ENCODE data around the gene SLC17A5. TPM values are rescaled to one million over a fixed set of nuclear protein-coding genes. Genes with fewer than 3 reads are reported as not detected.
A peak's percentile ranks its signal among the peaks of the same experiment; 100 is the strongest.
"Not testable (repeated sequence)": the region's sequence is repeated elsewhere in the genome, so short reads cannot be mapped to it uniquely, and the experiment has no call there.

The SLC17A5 gene
- total RNA-seq, 1 experiment from 2014 or later, result 4.1 TPM

DNA sequence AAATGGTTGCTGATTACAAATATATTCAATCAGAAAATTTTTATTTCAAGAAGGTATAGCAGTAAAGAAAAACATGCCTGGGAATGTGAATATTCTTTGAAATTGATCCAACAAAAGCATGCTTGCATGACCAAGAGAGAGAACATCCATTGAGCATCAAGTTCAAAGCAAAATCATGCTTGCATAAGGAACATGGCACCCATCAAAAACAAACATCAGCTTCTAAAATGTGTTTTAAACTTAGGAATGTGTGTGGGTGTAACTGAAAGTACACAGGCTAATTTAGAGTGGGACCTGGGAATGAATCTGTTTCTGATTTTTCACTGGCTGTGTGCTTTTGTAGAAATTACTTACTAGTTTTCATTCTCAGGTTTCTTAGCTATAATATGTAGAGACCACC lies 5.6 kb downstream of the SLC17A5 start:
- H3K27ac ChIP-seq, result no peak overlapping the region
- no peaks in the 10 kb centered on the region for H3K4me1 ChIP-seq
- no peaks in the 10 kb centered on the region for H3K9me3 ChIP-seq (replicated peaks)
- H3K27me3 ChIP-seq, result no peaks in the 10 kb centered on the region
- H3K36me3 ChIP-seq, result no peaks in the 10 kb centered on the region
- H3K4me3 ChIP-seq, result no peak overlapping the region
- no peak for DNase-seq

DNA sequence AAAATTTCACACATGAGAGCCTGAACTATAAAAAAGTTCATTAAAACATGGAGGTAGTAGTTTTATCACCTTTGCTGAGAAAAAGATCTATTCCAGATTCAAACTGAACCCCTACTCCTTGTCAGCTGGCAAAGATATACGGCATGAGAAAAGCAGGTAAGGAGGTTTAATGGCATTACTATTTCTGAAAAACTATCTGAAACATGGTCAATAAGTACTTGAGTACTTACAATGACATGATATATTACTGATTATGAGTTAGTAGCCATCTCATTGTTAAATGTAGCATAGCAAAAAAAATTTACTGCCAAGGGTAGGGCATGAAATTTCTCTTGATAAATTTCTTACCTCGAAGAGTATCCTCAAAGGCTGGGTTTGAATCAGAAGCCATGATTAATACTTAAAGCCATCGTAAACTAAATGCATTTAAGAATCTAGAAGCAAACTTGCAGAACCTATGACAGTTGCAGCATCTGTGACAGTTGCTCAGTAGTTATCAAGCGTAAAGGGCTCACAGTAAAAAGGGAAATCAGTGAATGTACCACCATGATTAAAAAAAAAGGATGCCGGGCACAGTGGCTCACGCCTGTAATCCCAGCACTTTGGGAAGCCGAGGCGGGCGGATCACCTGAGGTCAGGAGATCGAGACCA lies 8.7 kb downstream of the SLC17A5 start:
- no peaks in the 10 kb centered on the region for H3K9me3 ChIP-seq (replicated peaks)
- H3K4me3 ChIP-seq, result peak overlapping the region; percentile 49
- H3K4me1 ChIP-seq, result no peaks in the 10 kb centered on the region
- no peak for DNase-seq
- no peak overlapping the region for H3K27ac ChIP-seq
- no peaks in the 10 kb centered on the region for H3K36me3 ChIP-seq
- H3K27me3 ChIP-seq, result no peaks in the 10 kb centered on the region

DNA sequence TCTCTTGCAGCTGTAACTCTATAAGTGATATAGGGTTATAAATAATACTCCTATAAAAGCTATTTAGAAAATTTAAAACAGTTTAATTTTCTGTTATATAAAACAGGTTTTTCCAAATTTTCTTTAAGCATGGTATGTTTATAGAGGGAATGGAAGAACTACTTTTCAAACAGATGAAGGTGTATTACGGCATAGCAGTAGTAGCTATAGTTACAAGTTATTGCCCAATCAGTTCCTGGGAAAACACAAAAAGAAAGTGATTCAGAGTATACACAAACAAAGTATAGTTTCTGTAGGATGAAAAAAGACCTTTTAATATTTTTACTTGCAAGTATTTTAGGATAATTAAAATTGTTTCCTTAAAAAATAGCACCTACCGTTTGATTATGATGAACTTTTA lies 9.8 kb downstream of the SLC17A5 start:
- DNase-seq, result no peak
- H3K36me3 ChIP-seq, result no peaks in the 10 kb centered on the region
- no peak overlapping the region for H3K27ac ChIP-seq
- H3K9me3 ChIP-seq (replicated peaks), result no peaks in the 10 kb centered on the region
- H3K27me3 ChIP-seq, result no peaks in the 10 kb centered on the region
- no peaks in the 10 kb centered on the region for H3K4me1 ChIP-seq
- H3K4me3 ChIP-seq, result no peak overlapping the region

DNA sequence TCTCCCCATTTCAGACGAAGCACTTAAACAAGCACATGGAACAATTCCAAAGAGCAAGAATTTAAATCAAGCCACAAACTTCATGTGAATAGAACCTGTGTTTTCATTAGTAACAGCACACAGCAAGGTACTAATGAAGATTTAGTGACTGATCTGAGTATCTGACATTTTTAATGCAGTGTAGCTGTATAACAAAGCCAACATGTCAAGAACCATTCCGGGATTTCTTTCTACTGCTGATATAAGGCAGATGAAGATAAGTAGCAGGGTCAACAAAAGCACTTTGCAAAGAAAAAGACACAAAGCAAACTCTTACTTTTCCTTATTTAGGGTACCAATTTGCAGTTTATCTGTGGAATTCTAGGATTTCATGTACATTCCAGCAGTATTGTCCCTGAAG lies 11.3 kb downstream of the SLC17A5 start:
- Histone ChIP-seq H3K27ac (no peak overlapping the region), H3K4me1 (no peaks in the 10 kb centered on the region), H3K36me3 (no peaks in the 10 kb centered on the region), H3K9me3 (replicated peaks) (no peaks in the 10 kb centered on the region), H3K27me3 (no peaks in the 10 kb centered on the region), H3K4me3 (no peak overlapping the region)
- DNase-seq, result no peak

DNA sequence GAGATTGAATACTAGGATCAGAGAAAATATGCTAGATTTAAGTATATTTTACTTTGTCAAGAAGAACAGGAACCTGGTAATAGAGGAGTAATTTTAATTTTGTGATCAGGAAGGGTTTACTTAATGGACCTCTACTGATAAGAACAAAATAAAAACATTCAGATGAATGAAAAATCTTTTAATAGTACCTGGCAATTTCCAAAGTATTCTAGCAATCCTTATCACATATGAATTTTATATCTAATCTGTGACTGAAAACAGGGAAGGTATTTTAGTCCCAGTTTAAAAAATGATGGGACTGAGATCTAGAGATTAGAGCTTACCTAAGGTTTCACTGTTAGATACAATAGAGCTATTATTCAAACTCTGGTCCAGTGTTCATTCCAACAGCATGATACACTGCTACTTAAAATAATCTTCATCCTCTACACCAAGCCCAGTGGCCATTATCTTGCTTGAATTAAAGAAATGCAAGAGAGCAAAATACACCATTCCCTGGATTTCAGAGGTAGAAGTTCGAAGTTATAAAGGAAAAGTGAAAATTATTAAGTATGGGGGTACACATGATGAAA lies 13.5 kb downstream of the SLC17A5 start:
- DNase-seq, result no peak
- no peaks in the 10 kb centered on the region for H3K4me1 ChIP-seq
- H3K27ac ChIP-seq, result no peak overlapping the region
- no peaks in the 10 kb centered on the region for H3K9me3 ChIP-seq (replicated peaks)
- H3K36me3 ChIP-seq, result no peaks in the 10 kb centered on the region
- no peaks in the 10 kb centered on the region for H3K27me3 ChIP-seq
- H3K4me3 ChIP-seq, result no peak overlapping the region

DNA sequence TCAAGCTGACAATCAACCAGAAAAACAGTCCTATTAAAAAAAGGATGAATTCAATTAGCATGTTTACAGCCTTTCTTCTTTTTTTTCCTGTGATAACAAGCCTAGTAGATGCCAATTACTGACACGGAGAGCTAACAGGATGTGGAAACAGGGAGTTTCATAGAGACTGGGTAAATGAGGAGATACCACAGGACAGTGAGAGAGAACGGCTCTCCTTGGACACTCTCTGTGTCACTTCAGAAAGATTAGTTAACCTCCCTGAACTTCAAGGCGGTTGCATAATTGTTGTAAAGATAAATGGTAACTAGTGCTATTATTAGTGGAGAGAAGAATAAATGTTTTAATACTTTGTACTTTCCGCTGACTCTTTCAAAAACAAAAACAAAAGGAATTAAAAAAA lies 14.8 kb downstream of the SLC17A5 start:
- Histone ChIP-seq H3K4me3 (no peak overlapping the region), H3K4me1 (no peaks in the 10 kb centered on the region), H3K36me3 (no peaks in the 10 kb centered on the region), H3K27me3 (no peaks in the 10 kb centered on the region), H3K9me3 (replicated peaks) (no peaks in the 10 kb centered on the region), H3K27ac (no peak overlapping the region)
- no peak for DNase-seq

DNA sequence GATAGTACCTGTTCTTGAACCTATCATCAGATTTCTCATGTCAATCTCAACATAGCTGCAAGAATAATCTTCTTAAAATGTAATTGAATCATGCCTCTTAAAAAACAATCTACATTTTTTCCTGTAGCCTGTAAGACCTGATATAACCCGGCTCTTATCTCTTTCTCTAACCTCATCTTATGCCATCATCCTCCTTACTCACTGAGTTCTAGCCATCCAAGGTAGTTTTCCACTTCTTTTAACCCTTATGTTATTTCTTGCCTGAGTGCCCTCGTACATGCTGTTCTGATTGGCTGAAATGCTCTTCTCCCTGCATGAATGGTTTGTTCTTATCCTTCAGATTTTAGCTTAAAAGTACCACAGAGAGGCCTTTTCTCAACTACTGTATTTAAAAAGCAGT lies 16.4 kb downstream of the SLC17A5 start:
- Histone ChIP-seq H3K9me3 (replicated peaks) (no peaks in the 10 kb centered on the region), H3K27ac (no peak overlapping the region), H3K27me3 (no peaks in the 10 kb centered on the region), H3K4me1 (no peaks in the 10 kb centered on the region), H3K4me3 (no peak overlapping the region), H3K36me3 (no peaks in the 10 kb centered on the region)
- no peak for DNase-seq

DNA sequence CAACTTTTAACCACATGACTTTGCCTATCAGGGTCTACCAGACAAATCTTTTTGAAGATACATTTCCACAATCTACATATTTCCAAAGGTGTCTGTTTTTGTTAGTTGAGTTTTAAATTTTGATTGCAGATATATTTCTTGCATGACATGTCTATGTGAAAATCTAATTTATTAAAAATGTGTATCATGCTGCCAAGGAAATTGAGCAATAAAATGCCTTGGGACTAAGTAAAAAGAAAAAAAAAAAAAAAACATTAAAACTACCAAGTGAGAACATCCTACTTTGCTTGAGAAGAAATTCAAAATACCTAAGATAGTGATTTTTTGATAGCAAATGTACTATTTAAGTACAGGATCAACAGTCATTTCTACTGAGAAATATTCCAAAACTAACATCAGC lies 17.7 kb downstream of the SLC17A5 start:
- Histone ChIP-seq H3K27me3 (no peaks in the 10 kb centered on the region), H3K4me1 (no peaks in the 10 kb centered on the region)
- no peak for DNase-seq

DNA sequence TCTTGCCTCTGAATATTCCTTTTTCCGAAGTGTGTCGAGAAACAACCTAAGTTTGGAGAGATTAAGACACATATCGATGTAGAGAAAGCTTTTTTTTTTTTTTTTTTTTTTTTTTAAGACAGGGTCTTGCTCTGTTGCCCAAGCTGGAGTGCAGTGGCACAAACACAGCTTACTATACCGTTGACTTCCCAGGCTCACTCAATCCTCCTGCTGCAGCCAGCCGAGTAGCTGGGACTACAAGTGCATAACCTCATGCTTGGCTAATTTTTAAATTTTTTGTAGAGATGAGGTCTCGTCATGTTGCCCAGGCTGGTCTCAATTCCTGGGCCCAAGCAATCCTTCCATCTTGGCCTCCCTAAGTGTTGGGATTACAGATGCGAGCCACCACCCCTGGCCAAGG lies 21.4 kb downstream of the SLC17A5 start:
- Histone ChIP-seq H3K36me3 (no peaks in the 10 kb centered on the region), H3K4me1 (no peaks in the 10 kb centered on the region), H3K4me3 (no peak overlapping the region), H3K27me3 (no peaks in the 10 kb centered on the region), H3K27ac (no peak overlapping the region), H3K9me3 (replicated peaks) (no peaks in the 10 kb centered on the region)
- no peak for DNase-seq

More for the DNA sequence above, 17.7 kb downstream of the SLC17A5 start:
- Histone ChIP-seq H3K36me3 (no peaks in the 10 kb centered on the region), H3K27ac (no peak overlapping the region), H3K9me3 (replicated peaks) (no peaks in the 10 kb centered on the region), H3K4me3 (no peak overlapping the region)

DNA sequence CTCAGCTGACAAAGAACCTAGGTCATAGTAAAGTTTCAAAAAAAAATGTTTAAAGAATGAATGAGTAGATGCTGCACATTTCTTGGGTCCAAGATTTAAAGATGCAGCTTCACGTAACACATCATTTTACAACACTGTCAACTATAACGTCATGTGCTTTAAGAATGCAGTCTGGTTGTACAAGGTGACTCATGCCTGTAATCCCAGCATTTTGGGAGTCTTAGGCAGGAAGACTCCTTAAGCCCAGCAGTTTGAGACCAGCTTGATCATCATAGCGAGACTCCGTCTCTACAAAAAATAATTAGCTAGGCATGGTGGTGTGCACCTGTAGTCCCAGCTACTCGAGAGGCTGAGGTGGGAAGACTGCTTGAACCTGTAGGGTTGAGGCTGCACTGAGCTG lies 21.9 kb downstream of the SLC17A5 start:
- Histone ChIP-seq H3K27me3 (no peaks in the 10 kb centered on the region), H3K4me3 (no peak overlapping the region), H3K4me1 (no peaks in the 10 kb centered on the region), H3K27ac (no peak overlapping the region), H3K36me3 (no peaks in the 10 kb centered on the region), H3K9me3 (replicated peaks) (no peaks in the 10 kb centered on the region)
- no peak for DNase-seq

DNA sequence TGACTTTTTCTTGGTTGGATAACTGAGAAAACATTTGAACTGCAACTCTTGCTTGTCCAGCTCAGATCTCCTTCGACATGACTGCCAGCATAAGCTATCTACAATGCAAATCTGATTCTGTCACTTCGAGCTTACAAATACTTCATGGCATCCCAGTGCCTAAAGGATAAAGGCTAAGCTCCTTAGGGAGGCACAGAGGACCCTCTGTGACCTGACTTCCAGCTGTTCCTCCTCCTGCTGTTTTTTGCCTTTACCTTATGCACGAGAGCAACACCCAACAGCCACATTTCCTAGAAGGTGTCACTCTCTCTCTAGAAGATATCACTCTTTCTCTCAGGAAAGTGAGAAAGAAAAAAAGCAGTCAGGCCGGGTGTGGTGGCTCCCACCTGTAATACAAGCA lies 23.4 kb downstream of the SLC17A5 start:
- Histone ChIP-seq H3K27ac (no peak overlapping the region), H3K4me3 (no peak overlapping the region), H3K4me1 (no peaks in the 10 kb centered on the region), H3K9me3 (replicated peaks) (no peaks in the 10 kb centered on the region), H3K36me3 (no peaks in the 10 kb centered on the region), H3K27me3 (no peaks in the 10 kb centered on the region)
- no peak for DNase-seq

DNA sequence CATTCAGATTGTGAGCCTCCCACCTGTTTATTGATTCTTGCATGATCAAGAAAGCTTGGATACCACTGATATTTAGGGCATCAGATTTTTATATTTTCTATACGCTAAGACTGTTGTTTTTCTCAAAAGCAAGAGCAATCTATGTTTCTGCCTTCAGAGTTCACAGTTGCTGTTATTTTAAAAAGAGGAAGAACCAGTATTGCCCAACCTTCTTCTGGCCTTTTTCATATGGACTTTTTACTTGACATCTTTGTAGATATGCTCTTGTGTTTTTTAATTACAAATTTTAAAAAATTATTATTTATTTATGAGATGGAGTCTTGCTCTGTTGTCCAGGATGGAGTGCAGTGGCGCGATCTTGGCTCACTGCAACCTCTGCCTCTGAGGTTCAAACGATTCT lies 28.9 kb downstream of the SLC17A5 start:
- Histone ChIP-seq H3K27ac (no peak overlapping the region), H3K4me1 (no peaks in the 10 kb centered on the region), H3K36me3 (no peaks in the 10 kb centered on the region), H3K27me3 (no peaks in the 10 kb centered on the region), H3K9me3 (replicated peaks) (no peaks in the 10 kb centered on the region), H3K4me3 (no peak overlapping the region)
- DNase-seq, result no peak

DNA sequence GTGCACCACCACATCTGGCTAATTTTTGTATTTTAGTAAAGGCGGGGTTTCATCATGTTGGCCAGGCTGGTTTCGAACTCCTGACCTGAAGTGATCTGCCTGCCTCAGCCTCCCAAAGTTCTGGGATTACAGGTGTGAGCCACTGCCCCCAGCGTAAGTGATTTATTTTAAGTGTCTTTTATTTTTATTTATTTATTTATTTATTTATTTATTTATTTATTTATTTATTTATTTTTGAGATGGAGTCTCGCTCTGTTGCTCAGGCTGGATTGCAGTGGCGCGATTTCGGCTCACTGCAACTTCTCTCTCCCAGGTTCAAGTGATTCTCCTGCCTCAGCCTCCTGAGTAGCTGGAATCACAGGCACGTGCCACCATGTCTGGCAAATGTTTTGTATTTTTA lies 30.3 kb downstream of the SLC17A5 start:
- not testable (repeated sequence) for H3K4me3 ChIP-seq; DNase-seq; H3K4me1 ChIP-seq; H3K27me3 ChIP-seq; H3K27ac ChIP-seq; H3K36me3 ChIP-seq; H3K9me3 ChIP-seq (replicated peaks)

DNA sequence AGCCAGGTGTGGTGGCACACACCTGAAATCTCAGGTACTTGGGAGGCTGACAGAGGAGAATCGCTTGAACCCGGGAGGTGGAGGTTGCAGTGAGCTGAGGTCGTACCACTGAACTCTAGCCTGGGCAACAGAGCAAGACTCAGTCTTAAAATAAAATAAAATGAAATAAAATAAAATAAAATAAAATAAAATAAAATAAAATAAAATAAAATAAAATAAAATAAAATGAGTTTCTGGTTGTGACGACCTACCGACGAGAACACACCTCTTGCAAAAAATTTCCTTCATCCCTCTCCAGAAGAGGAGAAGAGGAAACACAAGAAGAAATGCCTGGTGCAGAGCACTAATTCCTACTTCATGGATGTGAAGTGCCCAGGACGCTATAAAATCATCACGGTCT lies 35.7 kb downstream of the SLC17A5 start:
- not testable (repeated sequence) for H3K4me3 ChIP-seq; H3K27me3 ChIP-seq; H3K4me1 ChIP-seq; DNase-seq; H3K9me3 ChIP-seq (replicated peaks); H3K36me3 ChIP-seq; H3K27ac ChIP-seq

DNA sequence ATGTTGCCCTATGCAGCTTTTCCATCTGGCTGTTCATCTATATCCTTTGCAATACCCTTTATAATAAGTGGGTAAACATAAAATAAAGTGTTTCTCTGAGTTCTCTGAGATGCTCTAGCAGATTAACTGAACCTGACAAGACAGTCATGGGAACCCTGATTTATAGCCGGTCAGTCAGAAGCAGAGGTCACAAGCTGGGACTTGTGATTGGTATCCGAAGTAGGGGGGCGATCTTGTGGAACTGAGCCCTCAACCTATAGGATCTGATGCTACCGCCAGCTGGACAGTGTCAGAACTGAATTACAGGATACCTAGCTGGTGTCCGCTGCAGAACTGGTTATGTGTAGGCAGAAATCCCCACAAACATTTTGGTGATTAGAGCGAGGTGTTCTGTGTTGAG lies 39.0 kb downstream of the SLC17A5 start:
- no peaks in the 10 kb centered on the region for H3K9me3 ChIP-seq (replicated peaks)
- no peak for DNase-seq
- H3K27me3 ChIP-seq, result no peaks in the 10 kb centered on the region
- H3K27ac ChIP-seq, result no peak overlapping the region
- H3K36me3 ChIP-seq, result no peaks in the 10 kb centered on the region
- H3K4me1 ChIP-seq, result no peaks in the 10 kb centered on the region
- no peak overlapping the region for H3K4me3 ChIP-seq

DNA sequence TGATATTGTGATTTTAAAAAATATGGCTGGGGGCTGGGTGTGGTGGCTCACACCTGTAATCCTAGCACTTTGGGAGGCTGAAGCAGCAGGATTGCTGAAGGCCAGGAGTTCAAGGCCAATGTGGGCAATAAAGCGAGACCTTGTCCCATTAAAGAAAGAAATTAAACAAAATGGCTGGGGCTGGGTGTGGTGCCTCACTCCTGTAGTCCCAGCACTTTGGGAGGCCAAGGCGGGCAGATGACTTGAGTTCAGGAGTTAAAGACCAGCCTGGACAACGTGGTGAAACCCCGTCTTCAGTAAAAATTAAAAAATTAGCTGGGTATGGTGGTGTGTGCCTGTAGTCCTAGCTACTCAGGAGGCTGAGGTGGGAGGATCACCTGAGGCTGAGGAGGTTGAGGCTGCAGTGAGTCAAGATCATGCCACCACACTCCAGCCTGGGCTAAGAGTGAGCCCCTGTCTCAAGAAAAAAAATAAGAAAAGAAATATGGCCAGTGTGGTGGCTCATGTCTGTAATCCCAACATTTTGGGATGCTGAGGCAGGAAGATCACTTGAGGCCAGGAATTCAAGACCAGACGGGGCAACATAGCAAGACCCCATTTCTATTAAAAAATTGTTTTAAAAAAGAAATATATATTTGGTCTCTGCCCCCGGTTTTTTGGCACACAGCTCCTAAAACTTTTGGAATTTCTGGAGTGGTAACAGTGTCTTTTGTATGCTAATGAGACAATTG lies 39.8 kb downstream of the SLC17A5 start:
- Histone ChIP-seq H3K36me3 (no peaks in the 10 kb centered on the region), H3K27ac (no peak overlapping the region), H3K9me3 (replicated peaks) (no peaks in the 10 kb centered on the region), H3K4me3 (no peak overlapping the region), H3K4me1 (no peaks in the 10 kb centered on the region), H3K27me3 (no peaks in the 10 kb centered on the region)
- DNase-seq, result no peak
